Stimulated activated naive CD8-positive, alpha-beta T cell treated with anti-CD3 and anti-CD28 coated beads, Interleukin-15, Interleukin-2, amounts not matched to agents 100 U/mL and 50 U/mL, for 24 hours (primary cell): Measurements from ENCODE around the gene NFIX.

Experiments
- ATAC-seq: fragments of 150-1000 bp; cut with Tn5 transposase; one replicate; pipeline ENCODE4 v1.10.0; 2021
- DNase-seq: peaks from one replicate; pipeline ENCODE4 v3.0.0; 2021

The NFIX gene

DNA sequence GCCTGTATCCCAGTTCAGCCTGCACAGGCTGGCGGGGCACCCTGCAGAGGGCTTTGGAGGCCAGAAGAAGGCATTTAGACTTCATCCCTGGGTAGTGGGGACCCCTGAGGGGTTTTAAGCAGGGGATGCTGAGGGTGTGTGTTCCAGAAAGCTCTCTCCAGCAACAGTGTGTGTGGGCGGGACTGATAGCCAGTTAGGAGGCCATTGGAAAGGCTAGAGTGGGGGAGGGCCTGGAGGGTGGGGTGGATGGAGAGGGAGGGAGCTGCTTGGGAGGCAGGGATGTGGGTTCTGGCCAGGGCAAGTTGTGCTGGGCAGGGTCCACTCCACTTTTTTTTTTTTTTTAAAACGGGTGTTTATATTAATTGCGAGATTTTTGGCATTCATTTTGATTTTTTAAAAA, 79.1 kb downstream of the NFIX start:
- DNase-seq: no peak
- no peak for ATAC-seq

DNA sequence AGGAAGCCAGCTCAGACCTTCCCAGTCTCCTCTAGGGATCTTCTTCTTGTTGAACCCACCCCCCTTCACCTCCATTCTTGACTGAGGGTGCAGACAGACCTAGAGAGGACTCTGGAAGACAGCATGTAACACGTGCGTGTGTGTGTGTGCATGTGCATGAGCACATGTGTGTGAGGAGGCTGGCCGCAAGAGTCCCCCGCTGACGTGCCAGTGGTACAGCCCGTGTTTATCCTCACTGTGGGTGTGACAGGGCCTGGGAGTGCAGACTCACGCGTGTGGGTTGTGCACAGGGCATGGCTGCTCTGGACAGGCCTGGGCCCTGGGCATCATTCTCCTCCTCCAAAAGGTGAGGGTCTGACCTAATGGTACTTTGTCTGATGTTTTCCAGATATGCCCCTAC, 81.0 kb downstream of the NFIX start:
- no peak for DNase-seq
- ATAC-seq: no peak

DNA sequence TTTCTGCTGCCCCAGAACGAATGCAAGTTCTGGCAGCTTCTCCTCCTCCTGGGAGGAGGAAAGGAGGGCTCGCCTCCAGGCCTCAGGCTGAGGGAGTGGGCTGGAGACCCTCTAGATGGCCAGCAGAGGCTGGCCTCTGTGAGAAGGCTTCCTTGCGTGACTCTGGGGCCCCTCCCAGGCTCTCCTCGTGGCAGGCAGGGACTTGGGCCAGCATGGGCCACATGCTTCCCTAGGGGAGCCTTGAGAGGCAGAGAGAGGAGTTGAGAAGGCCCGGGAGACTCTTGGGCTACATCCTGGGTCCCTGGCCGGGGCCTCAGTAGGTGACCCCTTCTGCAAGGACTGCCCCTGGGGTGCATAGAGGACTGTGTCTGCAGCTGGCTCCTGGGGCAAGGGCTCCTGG, 81.5 kb downstream of the NFIX start:
- ATAC-seq (no peak), DNase-seq (no peak)

DNA sequence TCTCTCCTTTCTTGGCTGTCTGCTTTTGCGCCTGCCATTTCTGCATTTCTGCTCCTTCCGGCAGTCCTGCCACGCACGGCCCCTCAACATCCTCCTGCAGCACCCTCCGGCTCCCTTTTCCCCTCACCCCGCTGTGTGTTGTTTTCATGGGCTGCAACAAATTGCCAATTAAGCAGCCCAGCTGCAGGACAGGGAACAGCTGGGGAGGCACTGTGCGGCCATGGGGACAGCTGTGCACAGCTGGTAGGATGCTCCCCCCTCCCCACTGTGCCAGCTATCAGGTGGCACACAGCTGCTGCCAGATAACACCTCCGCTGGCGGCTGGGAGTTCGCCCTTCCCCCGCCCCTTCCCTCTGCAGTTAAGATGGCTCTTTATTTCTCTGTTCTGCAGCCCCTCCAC, 82.0 kb downstream of the NFIX start:
- ATAC-seq: no peak
- DNase-seq: no peak

DNA sequence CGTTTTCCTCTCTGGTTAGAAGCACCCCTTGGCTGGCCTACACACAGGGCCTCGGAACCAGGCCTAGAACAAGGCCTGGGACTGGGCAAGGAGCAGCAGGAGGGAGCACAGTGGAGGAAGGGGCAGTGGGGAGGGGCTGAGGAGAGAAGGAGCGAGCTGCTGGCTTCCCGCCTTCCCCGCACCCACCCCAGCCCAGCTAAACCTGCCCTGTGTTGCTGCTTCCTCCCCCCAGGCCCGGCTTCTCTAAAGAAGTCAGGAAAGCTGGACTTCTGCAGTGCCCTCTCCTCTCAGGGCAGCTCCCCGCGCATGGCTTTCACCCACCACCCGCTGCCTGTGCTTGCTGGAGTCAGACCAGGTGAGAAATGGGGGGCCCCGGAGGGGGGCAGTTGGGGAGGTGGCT, 83.1 kb downstream of the NFIX start:
- no peak for ATAC-seq
- DNase-seq: no peak

DNA sequence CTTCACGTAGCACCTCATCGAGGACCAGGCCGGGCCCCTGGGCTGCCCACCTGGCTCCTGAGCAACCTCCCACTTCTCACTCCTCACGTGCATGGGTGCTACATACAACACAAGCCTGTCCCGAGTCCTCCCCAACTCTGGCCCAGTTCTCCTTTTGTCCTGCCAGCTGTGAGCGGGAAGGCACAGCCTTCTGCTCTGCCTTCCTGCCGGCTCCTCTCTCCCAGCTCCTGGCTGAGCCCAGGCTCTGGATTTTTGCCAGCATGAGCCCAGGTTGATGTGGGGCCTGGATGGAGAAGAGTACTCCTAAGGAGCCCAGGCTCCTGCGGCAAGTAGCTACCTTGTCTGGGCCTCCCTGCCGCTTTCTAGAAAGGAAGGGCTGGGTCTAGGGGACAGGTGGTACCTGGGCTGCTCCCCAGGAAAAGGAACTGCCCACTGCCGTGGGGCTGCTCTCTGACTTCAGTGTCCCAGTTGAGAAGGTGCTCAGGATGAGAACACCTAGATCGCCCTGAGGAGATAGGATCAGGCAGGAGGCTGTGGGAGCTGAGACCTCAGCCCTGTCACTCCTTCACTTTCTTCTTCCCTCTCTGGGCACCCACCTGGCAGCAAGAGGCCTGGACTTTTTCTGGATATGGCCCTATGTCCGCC, 83.7 kb downstream of the NFIX start:
- DNase-seq (no peak), ATAC-seq (no peak)

DNA sequence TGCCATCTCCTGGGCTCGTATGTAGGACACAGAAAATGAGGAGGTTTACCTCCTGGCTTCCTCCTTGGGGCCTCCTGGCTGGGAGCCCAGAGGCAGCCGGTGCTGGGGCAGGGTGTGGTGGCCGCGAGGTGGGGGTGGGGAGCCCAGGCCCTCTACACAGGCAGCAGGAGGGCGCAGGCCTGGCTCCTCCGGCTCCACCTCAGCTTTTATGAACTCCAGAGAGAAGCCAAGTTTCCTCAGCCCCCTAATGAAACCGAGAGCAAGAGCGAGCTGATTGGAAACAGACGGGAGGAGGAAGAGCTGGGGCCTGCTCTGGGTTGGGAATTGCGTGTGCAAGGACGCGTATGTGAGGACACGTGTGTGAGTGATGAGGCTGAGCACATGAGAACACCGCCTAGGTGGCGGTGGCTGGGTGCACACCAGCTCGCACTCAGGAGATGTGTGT, 84.3 kb downstream of the NFIX start:
- ATAC-seq (no peak), DNase-seq (no peak)

- ATAC-seq: no peak
These were observed 87.1 kb downstream of the NFIX start for GRCh38 chr19:13082192-13083007.

DNA sequence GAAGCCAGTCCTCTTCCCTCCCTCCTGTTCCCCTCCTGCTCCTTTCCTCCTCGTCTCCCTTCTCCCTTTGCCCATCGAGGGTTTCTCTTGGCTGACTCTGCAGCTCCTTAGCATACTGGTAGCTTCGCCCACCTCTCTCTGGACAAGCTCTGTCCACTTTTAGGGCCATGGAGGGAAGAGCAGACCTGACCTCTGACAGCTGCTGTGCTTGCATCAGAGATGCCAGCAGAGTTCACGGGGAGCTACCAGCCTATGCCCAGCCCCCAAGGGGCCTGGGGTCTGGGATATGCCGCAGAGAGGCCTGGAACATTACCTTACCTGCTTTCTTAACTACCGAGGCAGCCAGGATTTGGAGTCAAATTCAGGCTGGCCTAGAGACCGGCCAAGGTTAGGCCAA, 87.7 kb downstream of the NFIX start:
- DNase-seq (no peak), ATAC-seq (no peak)

More at GRCh38 chr19:13082192-13083007, 87.1 kb downstream of the NFIX start:
- no peak for DNase-seq

DNA sequence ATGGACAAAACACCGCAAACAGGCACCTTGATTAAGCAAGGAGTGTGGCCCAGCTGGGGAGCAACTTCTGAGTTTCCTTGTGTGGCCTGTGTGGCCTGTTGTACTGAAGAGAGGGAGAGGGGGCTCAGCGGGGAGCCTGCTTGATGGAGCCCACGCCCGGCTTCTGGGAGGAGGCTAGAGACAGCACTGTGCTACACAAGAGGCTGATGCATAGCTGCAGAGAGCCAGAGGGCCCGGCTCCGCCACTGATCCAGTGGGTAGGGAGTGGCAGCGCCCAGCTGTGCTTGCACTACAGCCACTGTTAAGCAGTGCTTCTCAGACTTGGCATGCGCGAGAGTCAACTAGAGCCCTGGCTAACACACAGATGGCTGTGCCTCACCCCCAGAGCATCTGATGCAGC, 88.4 kb downstream of the NFIX start:
- ATAC-seq (no peak), DNase-seq (no peak)

- ATAC-seq (no peak), DNase-seq (no peak)
These were observed 90.4 kb downstream of the NFIX start for GRCh38 chr19:13085666-13086065.

GRCh38 chr19:13086341-13086740, 91.1 kb downstream of the NFIX start:
- ATAC-seq: no peak

GRCh38 chr19:13087295-13087694, 92.0 kb downstream of the NFIX start:
- DNase-seq (no peak), ATAC-seq (no peak)

More at GRCh38 chr19:13086341-13086740, 91.1 kb downstream of the NFIX start:
- no peak for DNase-seq

GRCh38 chr19:13087795-13088537, 92.7 kb downstream of the NFIX start:
- DNase-seq (no peak), ATAC-seq (no peak)

DNA sequence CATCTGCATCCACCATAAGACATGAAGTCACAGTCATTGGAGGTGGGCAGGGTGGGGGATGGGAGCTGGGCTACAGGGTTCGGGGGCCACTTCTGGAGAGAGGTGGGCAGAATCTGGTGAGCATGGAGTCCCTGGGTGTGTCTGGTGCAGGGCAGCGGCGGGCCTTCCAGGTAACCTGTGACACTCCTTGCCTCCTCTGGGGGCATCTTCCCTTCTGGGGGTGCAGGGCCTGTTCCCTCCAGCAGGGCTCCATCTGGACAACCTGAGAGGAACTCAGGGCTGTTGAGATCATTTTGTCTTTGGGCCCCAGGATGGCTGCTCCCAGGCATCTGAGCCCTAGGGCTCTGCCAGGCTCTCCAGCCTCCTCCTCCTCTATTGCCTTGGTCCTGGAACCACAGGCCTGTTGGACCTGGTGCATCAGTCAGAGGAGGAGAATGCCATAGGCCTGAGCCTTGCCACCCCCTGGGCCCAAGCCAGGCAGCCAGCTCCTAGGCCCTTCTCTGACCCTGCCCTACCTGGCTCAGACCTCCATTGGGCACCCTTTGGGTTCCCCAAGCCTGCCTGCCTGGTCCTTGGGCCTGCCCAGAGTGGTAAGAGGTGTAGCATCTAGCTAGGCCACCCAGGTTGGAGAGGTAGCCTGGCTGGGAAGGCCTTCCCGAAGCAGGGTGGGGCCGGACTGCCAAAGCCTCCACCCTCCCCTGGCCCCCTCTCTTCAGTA, 94.0 kb downstream of the NFIX start:
- ATAC-seq: peak; percentile 24
- DNase-seq: peak; percentile 32

GRCh38 chr19:13089857-13090507, 94.7 kb downstream of the NFIX start:
- ATAC-seq (no peak), DNase-seq (no peak)

GRCh38 chr19:13090511-13091231, 95.4 kb downstream of the NFIX start:
- ATAC-seq: no peak
- DNase-seq: no peak

DNA sequence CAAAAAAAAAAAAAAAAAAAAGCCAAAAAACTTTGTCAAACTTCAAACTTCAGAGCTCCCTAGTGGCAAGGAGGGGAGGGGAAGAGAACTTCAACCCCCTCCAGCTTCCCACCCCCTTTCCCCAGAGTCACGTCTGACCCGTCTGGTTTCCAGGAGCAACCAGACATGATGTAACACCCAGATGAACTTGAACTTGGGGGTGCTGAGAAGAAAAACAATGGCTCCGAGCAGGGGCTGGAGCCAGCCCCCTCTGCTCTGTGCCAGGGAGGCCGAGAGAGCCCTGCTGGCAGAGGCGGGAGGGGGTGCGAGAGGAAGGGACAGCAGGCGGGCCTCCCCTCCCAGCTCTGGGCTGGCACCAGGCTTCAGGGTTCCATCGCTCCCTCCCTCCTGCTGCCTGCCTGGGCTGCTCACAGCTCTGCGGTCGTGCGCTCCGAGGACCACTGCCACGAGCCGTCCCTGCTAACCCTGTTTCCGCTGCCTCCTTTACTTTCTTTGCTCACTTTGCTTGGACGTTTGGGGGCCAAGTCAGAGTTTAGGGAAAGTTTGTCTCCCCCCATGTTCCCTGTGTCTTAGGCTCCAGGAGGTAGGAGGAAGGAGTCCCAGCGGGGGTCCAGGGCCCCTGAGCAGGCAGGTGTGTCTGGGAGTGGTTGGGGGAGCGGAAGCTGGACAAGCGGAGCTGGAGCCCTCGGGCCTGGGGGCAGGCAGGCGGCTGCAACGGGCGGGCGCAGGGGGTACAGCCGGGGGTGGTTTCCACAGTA, 96.3 kb downstream of the NFIX start:
- DNase-seq: no peak
- ATAC-seq: no peak

DNA sequence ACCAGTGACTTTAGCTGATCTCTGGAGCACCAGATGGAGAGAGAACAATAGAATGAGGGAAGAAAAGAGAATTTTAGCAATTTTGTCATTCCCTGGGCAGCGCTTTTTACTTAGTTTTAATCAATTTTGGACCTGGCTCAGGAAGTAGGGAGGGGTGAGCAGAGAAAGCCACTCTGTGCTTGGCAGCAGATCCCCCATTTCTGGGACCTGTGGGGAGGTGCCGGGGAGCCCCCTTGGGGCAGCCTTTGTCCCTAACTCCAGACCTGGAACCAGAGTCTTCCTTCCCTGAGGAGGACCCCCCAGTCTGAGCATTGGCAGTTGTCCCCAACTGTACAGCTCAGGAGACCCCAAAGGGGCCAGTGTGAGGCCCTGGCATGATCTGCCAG, 96.9 kb downstream of the NFIX start:
- ATAC-seq: no peak
- DNase-seq: no peak

DNA sequence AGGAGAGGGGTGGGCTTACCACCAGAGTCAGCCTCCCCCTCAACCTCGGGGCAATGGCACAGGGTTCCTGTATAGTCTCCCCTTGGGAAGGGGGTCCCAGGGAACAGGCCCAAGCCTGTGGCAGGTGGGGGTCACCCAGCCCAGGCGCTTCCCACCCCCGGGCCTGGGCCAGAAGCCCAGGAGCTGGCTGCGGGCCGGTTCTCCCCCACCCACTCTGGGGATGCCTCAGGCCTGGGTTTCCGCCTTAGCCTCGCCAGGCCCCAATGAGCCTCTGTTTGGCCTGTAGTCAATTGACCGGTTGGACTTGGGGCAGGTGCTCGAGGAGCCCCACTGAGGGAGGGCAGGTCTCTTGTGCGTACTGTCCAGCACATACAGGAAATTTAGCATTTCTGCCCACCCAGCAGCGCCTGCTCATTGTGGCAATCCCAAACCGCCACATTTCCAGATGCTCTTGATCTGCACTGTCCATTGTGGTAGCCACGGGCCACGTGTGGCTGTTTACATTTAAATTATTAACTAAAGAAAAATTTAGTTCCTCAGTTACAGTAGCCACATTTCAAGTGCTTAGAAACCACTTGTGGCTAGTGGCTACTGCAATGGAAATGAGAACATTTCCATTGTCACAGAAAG, 97.4 kb downstream of the NFIX start:
- DNase-seq (no peak), ATAC-seq (no peak)
